Measurements from ENCODE around the gene TMBIM1. TPM values are rescaled to one million over a fixed set of nuclear protein-coding genes. Genes with fewer than 3 reads are reported as not detected.
A peak's percentile ranks its signal among the peaks of the same experiment; 100 is the strongest.

The TMBIM1 gene
- total RNA-seq, 1 experiment from 2014 or later = 187 TPM

DNA sequence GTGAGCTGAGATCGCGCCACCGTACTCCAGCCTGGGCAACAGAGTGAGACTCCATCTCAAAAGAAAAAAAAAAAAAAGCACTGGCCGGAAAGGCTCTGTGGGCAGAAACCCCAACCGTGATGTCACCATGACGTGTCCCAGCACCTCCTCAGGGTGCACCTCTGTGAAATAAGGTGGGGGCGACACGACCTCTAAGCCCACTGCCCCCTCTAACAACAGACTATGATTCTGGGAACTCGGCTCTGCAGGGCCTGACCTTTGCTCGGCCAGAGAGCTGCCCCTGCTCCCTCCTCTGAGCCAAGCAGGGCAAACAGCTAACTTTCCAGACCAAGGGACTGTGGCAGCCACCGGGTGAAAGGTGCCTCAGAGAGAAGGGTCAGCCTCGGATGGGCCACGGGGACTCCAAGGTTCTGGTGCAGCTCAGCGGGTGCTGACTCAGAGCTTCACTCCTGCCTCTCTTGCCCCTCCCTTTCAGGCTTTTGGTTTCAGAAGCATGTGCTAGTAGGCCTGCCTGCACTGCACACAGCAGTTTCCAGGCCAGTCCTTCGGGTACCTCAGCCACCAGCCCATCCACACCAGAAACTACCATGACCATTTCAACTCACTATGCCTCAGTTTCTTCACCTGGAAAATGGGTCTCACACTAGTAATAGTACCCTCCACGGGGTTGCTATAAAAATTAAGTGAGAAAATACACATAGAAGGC lies 8.0 kb downstream of the TMBIM1 start:
- Histone ChIP-seq H3K9me3 (ENCODE audit: insufficient read depth, low read depth) (no peaks in the 10 kb centered on the region), H3K9me2 (ENCODE audit: insufficient read depth) (no peaks in the 10 kb centered on the region), H3K36me3 (ENCODE audit: low read depth) (peaks cover 18% of the 10 kb centered on the region), H3K79me2 (ENCODE audit: low read depth) (peaks cover 88% of the 10 kb centered on the region), H3K4me2 (peak overlapping the region; percentile 94), H2AFZ (no peak overlapping the region), H3F3A (ENCODE audit: insufficient read depth, low read depth) (peaks cover 76% of the 10 kb centered on the region), H3K4me3 (peak overlapping the region; percentile 56; the same call in 1 of the 2 replicates), H4K20me1 (ENCODE audit: insufficient read depth) (no peaks in the 10 kb centered on the region), H3K27ac (peak overlapping the region; percentile 98), H3K4me1 (replicated peaks; ENCODE audit: insufficient read depth) (peaks cover 82% of the 10 kb centered on the region), H3K27me3 (ENCODE audit: insufficient read depth, low read depth) (no peaks in the 10 kb centered on the region)
- peak; percentile 64 to 87 for DNase-seq
- POLR2A ChIA-PET (ENCODE audit: unreplicated experiment) = interaction anchor here (0.6 kb wide), 2 partner anchors 112 to 238 kb away, joined by 3 to 6 read pairs; no protein-coding TSS in a partner anchor
- no TSS peak for BruUV-seq (replicated peaks)
- TF ChIP-seq, protein P1, sequence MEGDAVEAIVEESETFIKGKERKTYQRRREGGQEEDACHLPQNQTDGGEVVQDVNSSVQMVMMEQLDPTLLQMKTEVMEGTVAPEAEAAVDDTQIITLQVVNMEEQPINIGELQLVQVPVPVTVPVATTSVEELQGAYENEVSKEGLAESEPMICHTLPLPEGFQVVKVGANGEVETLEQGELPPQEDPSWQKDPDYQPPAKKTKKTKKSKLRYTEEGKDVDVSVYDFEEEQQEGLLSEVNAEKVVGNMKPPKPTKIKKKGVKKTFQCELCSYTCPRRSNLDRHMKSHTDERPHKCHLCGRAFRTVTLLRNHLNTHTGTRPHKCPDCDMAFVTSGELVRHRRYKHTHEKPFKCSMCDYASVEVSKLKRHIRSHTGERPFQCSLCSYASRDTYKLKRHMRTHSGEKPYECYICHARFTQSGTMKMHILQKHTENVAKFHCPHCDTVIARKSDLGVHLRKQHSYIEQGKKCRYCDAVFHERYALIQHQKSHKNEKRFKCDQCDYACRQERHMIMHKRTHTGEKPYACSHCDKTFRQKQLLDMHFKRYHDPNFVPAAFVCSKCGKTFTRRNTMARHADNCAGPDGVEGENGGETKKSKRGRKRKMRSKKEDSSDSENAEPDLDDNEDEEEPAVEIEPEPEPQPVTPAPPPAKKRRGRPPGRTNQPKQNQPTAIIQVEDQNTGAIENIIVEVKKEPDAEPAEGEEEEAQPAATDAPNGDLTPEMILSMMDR (conservative IDR thresholded peaks at IDR 0.05) = no peak
- no peak for TF ChIP-seq EZH2 (IDR thresholded peaks at IDR 0.05; ENCODE audit: low read depth)
- intact Hi-C loops (cut with micrococcal nuclease; ENCODE audit: unreplicated experiment) = no loop called here
- CTCF ChIA-PET = interaction anchor here (0.6 kb wide), 2 partner anchors 112 to 704 kb away, joined by 3 read pairs; no protein-coding TSS in a partner anchor

DNA sequence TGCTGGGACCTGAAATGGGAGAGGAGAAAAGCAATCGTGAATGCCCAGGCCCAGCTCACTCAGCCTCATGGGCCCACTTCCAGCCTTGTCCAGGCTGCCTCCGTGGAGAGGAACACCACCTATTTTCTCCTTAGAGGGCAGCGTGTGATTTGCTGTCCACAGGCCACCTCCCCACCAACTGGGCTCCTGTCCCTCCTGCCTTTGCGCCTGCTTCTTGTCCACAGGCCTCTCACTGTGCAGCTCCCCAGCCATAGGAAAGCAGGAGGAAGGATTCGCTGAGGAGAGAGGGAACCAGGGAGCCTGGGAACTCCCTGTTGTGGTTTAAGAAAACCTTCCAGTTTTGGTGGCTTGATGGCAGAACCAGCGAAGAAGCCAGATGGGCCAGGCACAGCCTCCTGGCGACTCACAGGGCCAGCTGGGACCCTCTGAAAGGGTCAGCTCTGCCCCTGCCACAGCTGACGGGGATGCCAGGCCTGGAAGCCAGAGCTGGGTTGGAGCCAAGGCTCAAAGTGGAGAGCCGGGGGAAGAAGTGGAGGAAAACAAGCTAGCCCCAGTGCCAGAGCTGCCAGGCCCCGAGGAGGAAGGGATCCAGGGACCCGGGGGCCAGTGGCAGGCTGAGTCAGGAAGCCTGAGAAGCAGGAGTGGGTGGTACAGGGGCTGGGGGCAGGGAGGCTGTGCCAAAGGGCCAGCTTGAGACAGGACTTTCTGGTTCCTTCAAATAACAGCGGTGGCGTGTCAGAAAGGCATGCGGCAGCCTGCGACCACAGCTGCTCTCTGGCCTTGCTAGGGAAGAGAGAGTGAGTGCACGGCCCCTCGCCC lies 9.9 kb downstream of the TMBIM1 start:
- Histone ChIP-seq H3K4me3 (peak overlapping the region; percentile 51), H3K27me3 (ENCODE audit: insufficient read depth, low read depth) (no peaks in the 10 kb centered on the region), H3K4me2 (peak overlapping the region; percentile 94), H3K79me2 (ENCODE audit: low read depth) (peaks cover 72% of the 10 kb centered on the region), H2AFZ (no peak overlapping the region), H3K9me2 (ENCODE audit: insufficient read depth) (no peaks in the 10 kb centered on the region), H3K27ac (peak overlapping the region; percentile 98), H3K9me3 (ENCODE audit: insufficient read depth, low read depth) (no peaks in the 10 kb centered on the region), H3K4me1 (replicated peaks; ENCODE audit: insufficient read depth) (peaks cover 63% of the 10 kb centered on the region), H3K36me3 (ENCODE audit: low read depth) (peaks cover 18% of the 10 kb centered on the region), H4K20me1 (ENCODE audit: insufficient read depth) (no peaks in the 10 kb centered on the region), H3F3A (ENCODE audit: insufficient read depth, low read depth) (peaks cover 59% of the 10 kb centered on the region)
- BruUV-seq (replicated peaks) = no TSS peak
- POLR2A ChIA-PET (ENCODE audit: unreplicated experiment) = interaction anchor here (0.5 to 1.2 kb wide), 8 partner anchors 9 to 431 kb away, joined by 3 to 15 read pairs (median 6); no protein-coding TSS in a partner anchor
- CTCF ChIA-PET = interaction anchor here (1.0 to 1.4 kb wide), 5 partner anchors 9 to 114 kb away, joined by 3 to 6 read pairs (median 3); no protein-coding TSS in a partner anchor
- TF ChIP-seq, protein P1 (conservative IDR thresholded peaks at IDR 0.05) = no peak
- TF ChIP-seq EZH2 (IDR thresholded peaks at IDR 0.05; ENCODE audit: low read depth) = no peak
- peak; percentile 95 to 96 for DNase-seq
- intact Hi-C loops (cut with micrococcal nuclease; ENCODE audit: unreplicated experiment) = loop anchor here (1.0 kb wide), 1 partner anchor 16 kb away; no protein-coding TSS in a partner anchor

DNA sequence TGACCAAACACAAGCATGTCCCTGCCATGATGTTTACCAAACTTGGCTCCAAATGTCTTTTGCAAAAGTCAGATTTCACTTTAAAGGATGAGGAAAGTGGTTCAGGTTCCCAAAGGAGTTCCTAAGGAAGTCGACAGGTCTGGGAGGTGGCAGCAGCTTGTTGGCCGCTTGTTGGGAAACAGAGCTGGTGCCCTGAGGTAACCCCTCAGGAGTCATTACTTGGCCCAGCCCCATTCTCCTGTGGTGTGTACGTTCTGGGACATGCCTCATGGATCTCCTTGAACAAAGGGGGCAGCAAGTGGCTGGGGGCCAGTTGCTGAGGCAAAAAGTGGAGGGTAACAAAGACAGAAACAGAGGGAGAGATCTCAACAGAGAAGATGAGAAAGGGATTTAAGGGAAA lies 10.9 kb downstream of the TMBIM1 start:
- H3K4me3 ChIP-seq = peak overlapping the region; percentile 51
- H3K4me2 ChIP-seq = peak overlapping the region; percentile 94
- H3K79me2 ChIP-seq (ENCODE audit: low read depth) = peaks cover 70% of the 10 kb centered on the region
- no peaks in the 10 kb centered on the region for H3K27me3 ChIP-seq (ENCODE audit: insufficient read depth, low read depth)
- no peak overlapping the region for H2AFZ ChIP-seq
- intact Hi-C loops (cut with micrococcal nuclease; ENCODE audit: unreplicated experiment) = no loop called here
- TF ChIP-seq, protein P1 (conservative IDR thresholded peaks at IDR 0.05) = no peak
- TF ChIP-seq EZH2 (IDR thresholded peaks at IDR 0.05; ENCODE audit: low read depth) = no peak
- H3K9me3 ChIP-seq (ENCODE audit: insufficient read depth, low read depth) = no peaks in the 10 kb centered on the region
- no peaks in the 10 kb centered on the region for H3K9me2 ChIP-seq (ENCODE audit: insufficient read depth)
- DNase-seq = peak; percentile 54 to 78
- CTCF ChIA-PET = interaction anchor here (1.0 kb wide), 1 partner anchor 115 kb away, joined by 5 read pairs; no protein-coding TSS in a partner anchor
- H3F3A ChIP-seq (ENCODE audit: insufficient read depth, low read depth) = peaks cover 51% of the 10 kb centered on the region
- BruUV-seq (replicated peaks) = no TSS peak
- H4K20me1 ChIP-seq (ENCODE audit: insufficient read depth) = no peaks in the 10 kb centered on the region
- POLR2A ChIA-PET (ENCODE audit: unreplicated experiment) = interaction anchor here (0.5 to 0.7 kb wide), 3 partner anchors 15 to 932 kb away, joined by 3 to 6 read pairs (median 5); no protein-coding TSS in a partner anchor
- peak overlapping the region; percentile 98 for H3K27ac ChIP-seq
- H3K4me1 ChIP-seq (replicated peaks; ENCODE audit: insufficient read depth) = peaks cover 55% of the 10 kb centered on the region
- peaks cover 23% of the 10 kb centered on the region for H3K36me3 ChIP-seq (ENCODE audit: low read depth)
